ENCODE results near the gene WDFY4.

The WDFY4 gene

DNA sequence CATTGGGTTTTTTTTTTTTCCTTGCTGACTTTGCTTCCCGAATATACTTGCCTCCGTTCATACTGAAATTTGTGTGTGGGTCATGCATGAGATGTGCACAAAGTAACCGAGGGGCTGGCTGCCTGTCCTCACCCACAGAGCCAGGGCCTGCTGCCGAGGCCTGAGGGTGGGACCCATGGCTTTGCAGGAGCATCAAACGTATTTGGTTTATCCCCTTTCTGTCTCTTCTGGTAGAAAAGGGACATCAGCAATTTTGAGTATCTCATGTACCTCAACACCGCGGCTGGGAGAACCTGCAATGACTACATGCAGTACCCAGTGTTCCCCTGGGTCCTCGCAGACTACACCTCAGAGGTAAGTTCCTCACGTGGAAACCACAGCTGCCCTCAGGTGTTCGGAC, 258.4 kb downstream of the WDFY4 start:
- no peak for TF ChIP-seq SIN3A (IDR thresholded peaks at IDR 0.05; ENCODE audit: borderline replicate concordance, insufficient read depth, low read length)

DNA sequence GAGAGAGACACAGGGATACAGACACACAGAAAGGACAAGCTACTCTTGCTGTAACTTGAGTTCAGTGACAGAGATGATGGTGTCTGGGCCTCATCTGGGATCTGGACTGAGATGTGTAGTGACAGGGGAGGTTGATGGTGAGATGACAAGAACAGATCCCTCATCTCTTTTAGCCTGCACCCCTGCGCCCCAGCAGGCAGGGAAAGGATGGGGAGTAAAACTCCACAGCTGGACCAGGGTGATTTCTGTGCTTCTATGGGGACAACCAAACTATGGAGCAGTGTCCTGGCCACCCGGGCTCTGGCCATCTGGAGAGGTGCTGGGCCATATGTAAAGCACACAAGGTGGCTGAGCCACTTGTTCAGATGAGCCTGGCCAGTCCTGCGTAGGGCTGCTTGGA, 259.5 kb downstream of the WDFY4 start:
- TF ChIP-seq SIN3A (IDR thresholded peaks at IDR 0.05; ENCODE audit: borderline replicate concordance, insufficient read depth, low read length): no peak

DNA sequence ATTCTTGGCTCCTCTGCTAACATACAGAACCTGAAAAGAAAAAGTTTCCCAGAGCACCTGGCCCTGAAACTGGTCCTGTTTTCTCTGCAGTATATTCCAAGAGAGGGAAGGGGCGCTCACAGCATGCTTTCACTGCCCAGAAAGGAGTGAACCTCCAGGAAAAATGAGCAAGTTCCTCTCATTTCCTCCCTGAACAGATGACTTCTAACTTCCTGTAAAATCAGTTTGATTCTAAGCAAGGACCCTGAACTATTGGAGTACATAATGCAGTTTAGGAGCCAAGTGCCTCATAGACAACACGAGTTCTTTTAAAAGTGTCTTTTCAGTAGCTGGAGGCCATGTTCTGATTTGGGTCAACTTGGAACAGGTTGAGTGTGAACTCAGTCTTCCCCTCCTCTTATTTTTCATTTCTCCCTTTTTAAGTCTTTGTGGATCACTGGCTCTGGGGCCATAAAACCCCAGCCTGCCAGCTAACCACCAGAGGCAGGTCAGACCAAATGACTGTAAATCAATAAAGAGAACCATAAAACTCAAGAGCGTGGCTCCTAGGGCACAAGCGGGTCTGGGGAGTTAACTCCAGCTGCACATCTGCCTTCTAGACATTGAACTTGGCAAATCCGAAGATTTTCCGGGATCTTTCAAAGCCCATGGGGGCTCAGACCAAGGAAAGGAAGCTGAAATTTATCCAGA, 260.9 kb downstream of the WDFY4 start:
- TF ChIP-seq FOXP2 (optimal IDR thresholded peaks at IDR 0.05; ENCODE audit: borderline replicate concordance, extremely low read depth, extremely low read length, insufficient read depth) (no peak), POLR2AphosphoS5 (IDR thresholded peaks at IDR 0.05; ENCODE audit: low read depth, low read length) (no peak), SIN3A (IDR thresholded peaks at IDR 0.05; ENCODE audit: borderline replicate concordance, insufficient read depth, low read length) (no peak), TAF1 (IDR thresholded peaks at IDR 0.05; ENCODE audit: borderline replicate concordance, insufficient read depth, low read length) (no peak)
- TF ChIP-seq, protein P1, sequence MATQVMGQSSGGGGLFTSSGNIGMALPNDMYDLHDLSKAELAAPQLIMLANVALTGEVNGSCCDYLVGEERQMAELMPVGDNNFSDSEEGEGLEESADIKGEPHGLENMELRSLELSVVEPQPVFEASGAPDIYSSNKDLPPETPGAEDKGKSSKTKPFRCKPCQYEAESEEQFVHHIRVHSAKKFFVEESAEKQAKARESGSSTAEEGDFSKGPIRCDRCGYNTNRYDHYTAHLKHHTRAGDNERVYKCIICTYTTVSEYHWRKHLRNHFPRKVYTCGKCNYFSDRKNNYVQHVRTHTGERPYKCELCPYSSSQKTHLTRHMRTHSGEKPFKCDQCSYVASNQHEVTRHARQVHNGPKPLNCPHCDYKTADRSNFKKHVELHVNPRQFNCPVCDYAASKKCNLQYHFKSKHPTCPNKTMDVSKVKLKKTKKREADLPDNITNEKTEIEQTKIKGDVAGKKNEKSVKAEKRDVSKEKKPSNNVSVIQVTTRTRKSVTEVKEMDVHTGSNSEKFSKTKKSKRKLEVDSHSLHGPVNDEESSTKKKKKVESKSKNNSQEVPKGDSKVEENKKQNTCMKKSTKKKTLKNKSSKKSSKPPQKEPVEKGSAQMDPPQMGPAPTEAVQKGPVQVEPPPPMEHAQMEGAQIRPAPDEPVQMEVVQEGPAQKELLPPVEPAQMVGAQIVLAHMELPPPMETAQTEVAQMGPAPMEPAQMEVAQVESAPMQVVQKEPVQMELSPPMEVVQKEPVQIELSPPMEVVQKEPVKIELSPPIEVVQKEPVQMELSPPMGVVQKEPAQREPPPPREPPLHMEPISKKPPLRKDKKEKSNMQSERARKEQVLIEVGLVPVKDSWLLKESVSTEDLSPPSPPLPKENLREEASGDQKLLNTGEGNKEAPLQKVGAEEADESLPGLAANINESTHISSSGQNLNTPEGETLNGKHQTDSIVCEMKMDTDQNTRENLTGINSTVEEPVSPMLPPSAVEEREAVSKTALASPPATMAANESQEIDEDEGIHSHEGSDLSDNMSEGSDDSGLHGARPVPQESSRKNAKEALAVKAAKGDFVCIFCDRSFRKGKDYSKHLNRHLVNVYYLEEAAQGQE (IDR thresholded peaks at IDR 0.05; ENCODE audit: insufficient read depth in 1 of 2, low read depth in 2 of 2, low read length in 2 of 2): no peak

DNA sequence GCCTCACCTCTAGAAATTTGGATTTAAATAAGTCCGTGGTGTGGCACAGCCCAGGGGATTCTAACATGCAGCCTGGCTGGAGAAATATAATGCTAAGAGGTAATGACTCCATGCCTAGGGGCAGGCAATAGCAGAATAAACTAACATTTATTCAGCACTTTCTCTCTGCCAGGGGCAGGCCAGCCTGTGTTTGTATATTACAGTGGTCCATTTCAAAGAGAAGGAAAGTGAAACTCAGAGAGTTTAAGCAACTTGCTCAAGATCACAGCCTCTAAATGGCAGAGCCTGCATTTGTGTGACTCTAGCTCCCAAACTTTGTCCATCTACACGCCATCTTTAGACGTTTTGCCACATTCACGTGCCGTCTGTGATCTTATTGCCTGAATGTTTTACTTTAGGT, 261.7 kb downstream of the WDFY4 start:
- TF ChIP-seq TAF1 (IDR thresholded peaks at IDR 0.05; ENCODE audit: borderline replicate concordance, insufficient read depth, low read length) (no peak), FOXP2 (optimal IDR thresholded peaks at IDR 0.05; ENCODE audit: borderline replicate concordance, extremely low read depth, extremely low read length, insufficient read depth) (no peak), SIN3A (IDR thresholded peaks at IDR 0.05; ENCODE audit: borderline replicate concordance, insufficient read depth, low read length) (no peak), POLR2AphosphoS5 (IDR thresholded peaks at IDR 0.05; ENCODE audit: low read depth, low read length) (no peak)
- TF ChIP-seq, protein P1 (IDR thresholded peaks at IDR 0.05; ENCODE audit: insufficient read depth in 1 of 2, low read depth in 2 of 2, low read length in 2 of 2): no peak

DNA sequence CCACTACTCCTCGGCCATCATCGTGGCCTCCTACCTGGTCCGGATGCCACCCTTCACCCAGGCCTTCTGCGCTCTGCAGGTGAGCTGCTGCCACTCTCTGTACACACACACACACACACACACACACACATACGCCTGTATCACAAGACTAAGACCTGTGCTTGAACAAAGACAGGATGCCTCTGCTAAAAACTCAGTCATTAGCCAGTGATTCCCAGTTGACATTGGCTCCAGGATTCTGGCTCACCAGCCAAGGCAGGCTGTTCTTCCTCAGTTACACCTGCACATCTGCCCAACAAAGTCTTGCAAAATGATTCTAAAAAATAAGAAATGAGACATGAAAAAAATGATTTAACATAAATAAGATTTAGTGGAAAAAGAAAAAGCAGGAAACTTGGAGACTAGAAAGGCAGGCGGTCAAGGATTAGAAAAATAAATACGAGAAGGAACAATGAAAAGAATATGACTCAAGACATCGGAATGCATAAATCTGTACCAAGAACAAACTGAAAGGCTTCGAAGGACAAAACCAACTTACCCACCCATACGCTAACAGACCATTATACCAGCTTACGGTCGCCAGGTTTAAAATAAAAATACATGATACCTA, 262.3 kb downstream of the WDFY4 start:
- TF ChIP-seq TAF1 (IDR thresholded peaks at IDR 0.05; ENCODE audit: borderline replicate concordance, insufficient read depth, low read length) (no peak), POLR2AphosphoS5 (IDR thresholded peaks at IDR 0.05; ENCODE audit: low read depth, low read length) (no peak), FOXP2 (optimal IDR thresholded peaks at IDR 0.05; ENCODE audit: borderline replicate concordance, extremely low read depth, extremely low read length, insufficient read depth) (no peak), SIN3A (IDR thresholded peaks at IDR 0.05; ENCODE audit: borderline replicate concordance, insufficient read depth, low read length) (no peak)
- TF ChIP-seq, protein P1 (IDR thresholded peaks at IDR 0.05; ENCODE audit: insufficient read depth in 1 of 2, low read depth in 2 of 2, low read length in 2 of 2): no peak

DNA sequence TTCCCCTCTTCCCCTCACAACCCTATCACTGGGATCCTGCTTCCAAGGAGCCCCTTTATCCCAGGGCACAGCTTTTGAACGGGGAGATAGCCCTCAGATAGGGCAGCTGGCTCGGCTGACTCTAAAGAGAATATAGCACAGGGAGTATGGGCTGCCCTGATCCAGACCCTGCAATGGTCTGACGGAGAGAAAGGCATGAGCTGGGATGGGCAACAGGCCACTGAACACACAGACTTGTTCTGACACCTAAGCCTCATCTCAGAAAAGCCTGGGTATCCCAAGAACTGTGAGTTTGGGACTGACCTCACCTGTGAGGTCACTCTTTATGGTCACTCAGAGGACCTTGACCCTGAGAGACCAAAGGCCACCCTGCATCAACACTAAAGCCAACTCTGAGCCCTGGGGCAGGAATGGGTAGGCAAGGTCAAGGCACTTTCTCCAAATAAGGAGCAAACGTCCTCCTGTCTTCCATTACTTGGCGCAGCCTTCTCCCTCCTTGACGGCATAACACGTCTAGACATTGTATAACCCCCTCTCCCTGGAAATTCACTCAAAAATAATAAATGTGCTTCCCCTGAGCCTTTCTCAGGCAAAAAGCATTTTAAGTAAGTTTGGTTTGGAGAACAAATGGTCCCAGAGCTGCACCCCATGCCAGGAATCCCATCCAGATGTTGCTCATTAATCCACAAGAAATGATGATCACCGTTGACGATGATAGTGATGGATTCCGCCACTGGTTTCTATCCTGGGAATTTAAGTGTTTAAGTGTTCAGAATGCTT, 263.2 kb downstream of the WDFY4 start:
- TF ChIP-seq, protein P1 (IDR thresholded peaks at IDR 0.05; ENCODE audit: insufficient read depth in 1 of 2, low read depth in 2 of 2, low read length in 2 of 2): no peak
- TF ChIP-seq SIN3A (IDR thresholded peaks at IDR 0.05; ENCODE audit: borderline replicate concordance, insufficient read depth, low read length): no peak
- no peak for TF ChIP-seq FOXP2 (optimal IDR thresholded peaks at IDR 0.05; ENCODE audit: borderline replicate concordance, extremely low read depth, extremely low read length, insufficient read depth)
- no peak for TF ChIP-seq TAF1 (IDR thresholded peaks at IDR 0.05; ENCODE audit: borderline replicate concordance, insufficient read depth, low read length)
- no peak for TF ChIP-seq POLR2AphosphoS5 (IDR thresholded peaks at IDR 0.05; ENCODE audit: low read depth, low read length)
